OCI-LY1 (cell line): ENCODE results near the gene TOR1A.

Experiments used
- CTCF ChIP-seq: fragments of 200-600 bp; sonication (generic), shearing (Covaris generic); IDR thresholded peaks from 2 replicates; pipeline ENCODE4 v1.5.1; 2017; ENCODE audit warnings: mild to moderate bottlenecking, antibody characterized with exemption, low read length, moderate library complexity, mixed read lengths
- EZH2 ChIP-seq: fragments of 200-600 bp; sonication (generic), shearing (Covaris generic); IDR thresholded peaks from 2 replicates; pipeline ENCODE4 v1.8.0; 2017; ENCODE audit warnings: borderline replicate concordance, mixed run types, mild to moderate bottlenecking, antibody characterized with exemption, low read length, moderate library complexity, mixed read lengths

- no peak for TF ChIP-seq CTCF
- TF ChIP-seq EZH2 = no peak
Measured at GRCh38 chr9:129777769-129778130, 46.2 kb downstream of the TOR1A start.
